RWPE2 (cell line): ENCODE data around the gene KRT78.

Experiments
- ATAC-seq: fragments of 200-7000 bp; cut with Tn5 transposase; 3 replicates; pipeline ENCODE4 v1.9.1; 2021; ENCODE audit warnings: low read depth
- DNase-seq: peaks from one replicate; pipeline ENCODE4 v3.0.0-alpha.2; 2020; ENCODE audit warnings: low spot score
- H3K27ac ChIP-seq: fragments of 450-650 bp; 2 replicates; pipeline ENCODE4 v1.5.1; 2017; ENCODE audit warnings: mild to moderate bottlenecking; ENCODE audit not compliant: poor library complexity, severe bottlenecking
- H3K27me3 ChIP-seq: fragments of 250-450 bp; sonication (Bioruptor Pico); 2 replicates; pipeline ENCODE4 v1.5.1; 2021; ENCODE audit warnings: mild to moderate bottlenecking, moderate library complexity; ENCODE audit not compliant: insufficient read depth, poor library complexity, severe bottlenecking
- H3K36me3 ChIP-seq: fragments of 250-450 bp; sonication (Bioruptor Pico); 2 replicates; pipeline ENCODE4 v1.5.1; 2020; ENCODE audit warnings: low read depth, mild to moderate bottlenecking, moderate library complexity
- H3K4me1 ChIP-seq: fragments of 250-450 bp; sonication (Bioruptor Pico); 2 replicates; pipeline ENCODE4 v1.5.1; 2021; ENCODE audit warnings: mild to moderate bottlenecking, moderate library complexity; ENCODE audit not compliant: insufficient read depth, poor library complexity, severe bottlenecking
- H3K4me3 ChIP-seq: fragments of 250-450 bp; sonication (Bioruptor Pico); 2 replicates; pipeline ENCODE4 v1.5.1; 2021; ENCODE audit warnings: mild to moderate bottlenecking, moderate library complexity; ENCODE audit not compliant: severe bottlenecking
- H3K9me3 ChIP-seq: fragments of 250-450 bp; sonication (Bioruptor Pico); 2 replicates; pipeline ENCODE4 v1.5.1; 2021; ENCODE audit warnings: mild to moderate bottlenecking, moderate library complexity; ENCODE audit not compliant: severe bottlenecking
- CTCF ChIP-seq: fragments of 450-650 bp; IDR thresholded peaks from one replicate; pipeline ENCODE4 v1.5.1; 2017; ENCODE audit warnings: mild to moderate bottlenecking, moderate library complexity; ENCODE audit not compliant: poor library complexity, severe bottlenecking

The KRT78 gene

GRCh38 chr12:52848661-52849255, at the start of gene KRT78:
TSS of gene KRT78 (minus strand) at chr12:52848994. CDS start at chr12:52848930, 64 bp downstream.
- no peaks in the 10 kb centered on the region for H3K9me3 ChIP-seq
- no peak within 1 kb of the TSS for H3K4me3 ChIP-seq
- H3K4me1 ChIP-seq, result peaks cover 13% of the 10 kb centered on the region
- ATAC-seq, result no peak
- no peaks in the 10 kb centered on the region for H3K27me3 ChIP-seq
- no peak for TF ChIP-seq CTCF
- peak within 1 kb of the TSS; percentile 29 for H3K27ac ChIP-seq
- H3K36me3 ChIP-seq, result no peaks in the 10 kb centered on the region
- no peak for DNase-seq

- DNase-seq (no peak), ATAC-seq (peak; percentile 34)
- H3K4me3 ChIP-seq, result no peak overlapping the region
- H3K36me3 ChIP-seq, result peaks cover 50% of the 10 kb centered on the region
- no peaks in the 10 kb centered on the region for H3K9me3 ChIP-seq
- no peaks in the 10 kb centered on the region for H3K4me1 ChIP-seq
- TF ChIP-seq CTCF, result no peak
- peak overlapping the region; percentile 27 for H3K27ac ChIP-seq
- no peaks in the 10 kb centered on the region for H3K27me3 ChIP-seq
Measured at GRCh38 chr12:52896190-52897100, 47.7 kb upstream of the KRT78 start.

GRCh38 chr12:52895726-52896189, 47.0 kb upstream of the KRT78 start:
- peaks cover 43% of the 10 kb centered on the region for H3K36me3 ChIP-seq
- H3K27me3 ChIP-seq, result no peaks in the 10 kb centered on the region
- no peak for TF ChIP-seq CTCF
- peak overlapping the region; percentile 27 for H3K27ac ChIP-seq
- DNase-seq (no peak), ATAC-seq (peak; percentile 30)
- no peak overlapping the region for H3K4me3 ChIP-seq
- H3K4me1 ChIP-seq, result no peaks in the 10 kb centered on the region
- H3K9me3 ChIP-seq, result no peaks in the 10 kb centered on the region

GRCh38 chr12:52892974-52893373, 44.2 kb upstream of the KRT78 start:
- Histone ChIP-seq H3K27me3 (no peaks in the 10 kb centered on the region), H3K4me3 (no peak overlapping the region), H3K4me1 (no peaks in the 10 kb centered on the region), H3K36me3 (peaks cover 15% of the 10 kb centered on the region), H3K9me3 (no peaks in the 10 kb centered on the region), H3K27ac (no peak overlapping the region)
- ATAC-seq, result no peak
- no peak for TF ChIP-seq CTCF
- DNase-seq, result no peak
